Gastroesophageal sphincter (tissue), 4 donors: ENCODE results near the gene TAAR8. TPM values are rescaled to one million over a fixed set of nuclear protein-coding genes. Genes with fewer than 3 reads are reported as not detected.

Experiments used
- ATAC-seq: fragments of 150-250 bp; one replicate; pipeline ENCODE4 v1.9.1; 2016; ENCODE audit warnings: mild to moderate bottlenecking, moderate library complexity
- H3K27ac ChIP-seq, 4 donors: fragments of 200-600 bp; sonication (generic) in 3 of 4; 1 replicate in 3 of 4; 2 replicates in 1 of 4; pipeline ENCODE4 v1.5.1; 2016 to 2019
- H3K27me3 ChIP-seq: fragments of 200-600 bp; sonication (generic); one replicate; pipeline ENCODE4 v1.5.1; 2019
- H3K36me3 ChIP-seq, 2 donors: fragments of 200-600 bp; sonication (generic); one replicate each; pipeline ENCODE4 v1.5.1; 2019; ENCODE audit warnings: control low read depth in 1 of 2
- H3K4me1 ChIP-seq, 3 donors: fragments of 200-600 bp; sonication (generic); 1 replicate in 2 of 3; 2 replicates in 1 of 3; pipeline ENCODE4 v1.5.1; 2016 to 2019; ENCODE audit warnings: control low read depth in 2 of 3
- H3K4me3 ChIP-seq, 2 donors: fragments of 200-600 bp; sonication (generic); one replicate each; pipeline ENCODE4 v1.5.1; 2019; ENCODE audit warnings: mild to moderate bottlenecking in 1 of 2, moderate library complexity in 1 of 2
- H3K9me3 ChIP-seq, 3 donors: fragments of 200-600 bp; sonication (generic); one replicate each; pipeline ENCODE4 v1.5.1; 2017 to 2019; ENCODE audit warnings: control low read depth in 2 of 3
- EP300 ChIP-seq: sonication (generic); formaldehyde crosslinking; IDR thresholded peaks from one replicate; pipeline ENCODE4 v1.6.1; 2017; ENCODE audit warnings: antibody characterized with exemption, mild to moderate bottlenecking
- POLR2A ChIP-seq, 2 donors: fragments of 450-650 bp; IDR thresholded peaks; one replicate each; pipeline ENCODE4 v1.6.1; 2017; ENCODE audit warnings: antibody characterized with exemption in 2 of 2, mild to moderate bottlenecking in 2 of 2, moderate library complexity in 1 of 2
- POLR2AphosphoS5 ChIP-seq: sonication (generic); formaldehyde crosslinking; IDR thresholded peaks from one replicate; pipeline ENCODE4 v1.6.1; 2017; ENCODE audit warnings: antibody characterized with exemption
- WGBS, 2 donors: methylation state at CpG; one replicate each; pipeline ENCODE4 v1.1.5; 2018; ENCODE audit warnings: low coverage in 1 of 2; 5-methylcytosine and 5-hydroxymethylcytosine counted together
- total RNA-seq, 4 donors: library from RNA; depleted of rRNA; stranded (reverse); fragments of >200 nt; gene quantifications; one replicate each; pipeline ENCODE4 v1.1.0, GENCODE V29; 2016
- TF ChIP-seq, protein P1 (sequence below), 4 experiments: fragments of 200-600 bp in 2 of 4; fragments of 450-650 bp in 2 of 4; sonication (generic) in 1 of 4; IDR thresholded peaks; one replicate each; pipeline ENCODE4 v1.5.1; 2017 to 2019; ENCODE audit warnings: antibody characterized with exemption in 4 of 4, mild to moderate bottlenecking in 2 of 4, moderate library complexity in 2 of 4

Gene TAAR8
- total RNA-seq, 4 donors from 2014 or later: not detected

DNA sequence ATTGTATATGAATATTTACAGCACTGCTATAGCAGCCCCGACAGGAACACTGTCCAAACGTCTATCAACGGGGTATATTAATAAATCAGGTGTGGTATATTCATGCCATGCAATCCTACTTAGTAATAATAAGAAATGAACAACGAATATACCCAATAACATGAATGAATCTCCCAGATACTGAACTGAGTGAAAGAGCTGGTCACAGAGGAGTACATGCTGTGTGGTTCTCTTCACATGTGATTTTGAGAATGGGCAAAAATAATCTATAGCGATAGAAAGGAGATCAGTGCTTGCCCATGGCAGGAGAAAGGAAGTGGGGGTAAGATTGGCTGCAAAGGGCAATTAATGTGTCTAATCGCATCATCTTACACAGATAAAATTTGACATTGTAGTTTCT, 13.9 kb downstream of the TAAR8 start:
- TF ChIP-seq, protein P1, sequence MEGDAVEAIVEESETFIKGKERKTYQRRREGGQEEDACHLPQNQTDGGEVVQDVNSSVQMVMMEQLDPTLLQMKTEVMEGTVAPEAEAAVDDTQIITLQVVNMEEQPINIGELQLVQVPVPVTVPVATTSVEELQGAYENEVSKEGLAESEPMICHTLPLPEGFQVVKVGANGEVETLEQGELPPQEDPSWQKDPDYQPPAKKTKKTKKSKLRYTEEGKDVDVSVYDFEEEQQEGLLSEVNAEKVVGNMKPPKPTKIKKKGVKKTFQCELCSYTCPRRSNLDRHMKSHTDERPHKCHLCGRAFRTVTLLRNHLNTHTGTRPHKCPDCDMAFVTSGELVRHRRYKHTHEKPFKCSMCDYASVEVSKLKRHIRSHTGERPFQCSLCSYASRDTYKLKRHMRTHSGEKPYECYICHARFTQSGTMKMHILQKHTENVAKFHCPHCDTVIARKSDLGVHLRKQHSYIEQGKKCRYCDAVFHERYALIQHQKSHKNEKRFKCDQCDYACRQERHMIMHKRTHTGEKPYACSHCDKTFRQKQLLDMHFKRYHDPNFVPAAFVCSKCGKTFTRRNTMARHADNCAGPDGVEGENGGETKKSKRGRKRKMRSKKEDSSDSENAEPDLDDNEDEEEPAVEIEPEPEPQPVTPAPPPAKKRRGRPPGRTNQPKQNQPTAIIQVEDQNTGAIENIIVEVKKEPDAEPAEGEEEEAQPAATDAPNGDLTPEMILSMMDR (IDR thresholded peaks at IDR 0.05): no peak
- TF ChIP-seq EP300 (no peak), POLR2A (IDR thresholded peaks at IDR 0.05) (no peak), POLR2AphosphoS5 (no peak)
- Histone ChIP-seq H3K27ac (no peak overlapping the region), H3K4me3 (no peak overlapping the region), H3K36me3 (no peaks in the 10 kb centered on the region), H3K9me3 (no peaks in the 10 kb centered on the region), H3K27me3 (peaks cover 3% of the 10 kb centered on the region), H3K4me1 (no peaks in the 10 kb centered on the region)
- 85 to 90% methylated on average over 6 of the region's 6 CpGs for WGBS, 2 donors
- ATAC-seq: no peak

DNA sequence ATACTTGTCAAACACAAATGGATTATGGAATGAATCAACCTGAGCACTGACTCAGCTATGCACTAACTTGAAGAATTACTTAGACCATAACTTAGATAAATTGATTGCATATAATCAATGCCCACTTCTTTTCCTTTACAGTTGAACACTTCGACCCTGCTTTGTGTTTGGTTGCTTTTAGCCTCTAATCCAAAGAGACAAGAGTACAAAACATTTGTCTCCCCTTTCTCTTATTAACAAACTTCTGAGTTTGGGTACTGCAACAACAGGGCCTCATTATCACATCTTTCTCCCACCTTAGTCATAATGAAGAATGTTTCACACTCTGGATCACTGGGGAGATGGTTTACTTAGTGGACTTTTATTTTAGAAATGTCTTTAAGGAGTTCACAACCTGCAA, 15.1 kb downstream of the TAAR8 start:
- no peaks in the 10 kb centered on the region for H3K4me1 ChIP-seq
- no peak overlapping the region for H3K4me3 ChIP-seq
- peaks cover 3% of the 10 kb centered on the region for H3K27me3 ChIP-seq
- H3K9me3 ChIP-seq: no peaks in the 10 kb centered on the region
- no peak for ATAC-seq
- TF ChIP-seq EP300 (no peak), POLR2AphosphoS5 (no peak), POLR2A (IDR thresholded peaks at IDR 0.05) (no peak)
- TF ChIP-seq, protein P1 (IDR thresholded peaks at IDR 0.05): no peak
- no peak overlapping the region for H3K27ac ChIP-seq
- no peaks in the 10 kb centered on the region for H3K36me3 ChIP-seq
- WGBS, 2 donors: 40 to 56% methylated on average over 1 of the region's 1 CpG

DNA sequence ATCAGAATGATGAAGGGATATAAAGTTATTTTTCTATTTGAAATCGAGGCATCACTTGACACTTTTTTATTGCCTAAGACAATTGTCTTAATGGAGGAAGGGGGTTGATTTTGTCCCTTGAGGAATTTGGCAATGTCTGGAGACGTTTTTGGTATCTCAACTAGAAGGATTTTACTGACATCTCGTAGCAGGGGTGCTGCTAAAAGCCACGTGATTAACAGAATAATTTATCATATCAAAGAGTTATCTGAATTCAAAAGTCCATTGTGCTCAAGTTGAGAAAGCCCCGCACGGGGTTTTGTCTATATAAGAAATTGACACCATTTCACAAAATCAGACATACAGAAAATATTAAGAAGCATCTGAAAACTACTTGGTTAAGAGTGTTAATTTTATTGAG, 16.1 kb downstream of the TAAR8 start:
- Histone ChIP-seq H3K4me1 (no peaks in the 10 kb centered on the region), H3K36me3 (no peaks in the 10 kb centered on the region), H3K4me3 (no peak overlapping the region), H3K9me3 (no peaks in the 10 kb centered on the region), H3K27me3 (peaks cover 3% of the 10 kb centered on the region), H3K27ac (no peak overlapping the region)
- ATAC-seq: no peak
- 51 to 64% methylated on average over 2 to 6 of the region's 6 CpGs for WGBS, 2 donors
- no peak for TF ChIP-seq POLR2AphosphoS5
- TF ChIP-seq EP300: no peak
- TF ChIP-seq, protein P1 (IDR thresholded peaks at IDR 0.05): no peak
- no peak for TF ChIP-seq POLR2A (IDR thresholded peaks at IDR 0.05)

- no peaks in the 10 kb centered on the region for H3K4me1 ChIP-seq
- H3K27me3 ChIP-seq: peaks cover 3% of the 10 kb centered on the region
- ATAC-seq: no peak
- H3K4me3 ChIP-seq: no peak overlapping the region
- TF ChIP-seq POLR2AphosphoS5 (no peak), EP300 (no peak), POLR2A (IDR thresholded peaks at IDR 0.05) (no peak)
- TF ChIP-seq, protein P1 (IDR thresholded peaks at IDR 0.05): no peak
- H3K9me3 ChIP-seq: no peaks in the 10 kb centered on the region
- whole genome bisulfite sequencing, 2 donors: 15 to 19% methylated on average over 4 of the region's 4 CpGs
- H3K36me3 ChIP-seq: no peaks in the 10 kb centered on the region
- H3K27ac ChIP-seq: no peak overlapping the region
Observed at GRCh38 chr6:132569170-132569569, 16.7 kb downstream of the TAAR8 start.

GRCh38 chr6:132570221-132570777, 17.8 kb downstream of the TAAR8 start, which contains the start of gene TAAR6:
TSS of gene TAAR6 (plus strand) at chr6:132570322. CDS start at chr6:132570322, 0 bp downstream.
- no peak for ATAC-seq
- Histone ChIP-seq H3K4me1 (no peaks in the 10 kb centered on the region), H3K4me3 (no peak within 1 kb of the TSS), H3K9me3 (no peaks in the 10 kb centered on the region), H3K27me3 (peaks cover 3% of the 10 kb centered on the region), H3K27ac (no peak within 1 kb of the TSS), H3K36me3 (no peaks in the 10 kb centered on the region)
- 68 to 78% methylated on average over 6 to 9 of the region's 15 CpGs for WGBS, 2 donors
- TF ChIP-seq POLR2A (IDR thresholded peaks at IDR 0.05) (no peak), POLR2AphosphoS5 (no peak), EP300 (no peak)
- TF ChIP-seq, protein P1 (IDR thresholded peaks at IDR 0.05): no peak
